ENCODE data around the gene ADGRD1. TPM values are rescaled to one million over a fixed set of nuclear protein-coding genes. Genes with fewer than 3 reads are reported as not detected.

Gene ADGRD1
- polyA plus RNA-seq, 1 experiment: 68.5 TPM

GRCh38 chr12:131007740-131008117, 54.0 kb downstream of the ADGRD1 start:
- Histone ChIP-seq H3K36me3 (ENCODE audit: control insufficient read depth, insufficient read depth, low read length) (peaks cover 7% of the 10 kb centered on the region), H3K27me3 (ENCODE audit: control insufficient read depth, insufficient read depth, low read length) (no peaks in the 10 kb centered on the region), H3K4me3 (ENCODE audit: low read depth, low read length) (no peak overlapping the region)
- CTCF ChIA-PET: no interaction called here
- POLR2A ChIA-PET: no interaction called here
- TF ChIP-seq, protein P1, sequence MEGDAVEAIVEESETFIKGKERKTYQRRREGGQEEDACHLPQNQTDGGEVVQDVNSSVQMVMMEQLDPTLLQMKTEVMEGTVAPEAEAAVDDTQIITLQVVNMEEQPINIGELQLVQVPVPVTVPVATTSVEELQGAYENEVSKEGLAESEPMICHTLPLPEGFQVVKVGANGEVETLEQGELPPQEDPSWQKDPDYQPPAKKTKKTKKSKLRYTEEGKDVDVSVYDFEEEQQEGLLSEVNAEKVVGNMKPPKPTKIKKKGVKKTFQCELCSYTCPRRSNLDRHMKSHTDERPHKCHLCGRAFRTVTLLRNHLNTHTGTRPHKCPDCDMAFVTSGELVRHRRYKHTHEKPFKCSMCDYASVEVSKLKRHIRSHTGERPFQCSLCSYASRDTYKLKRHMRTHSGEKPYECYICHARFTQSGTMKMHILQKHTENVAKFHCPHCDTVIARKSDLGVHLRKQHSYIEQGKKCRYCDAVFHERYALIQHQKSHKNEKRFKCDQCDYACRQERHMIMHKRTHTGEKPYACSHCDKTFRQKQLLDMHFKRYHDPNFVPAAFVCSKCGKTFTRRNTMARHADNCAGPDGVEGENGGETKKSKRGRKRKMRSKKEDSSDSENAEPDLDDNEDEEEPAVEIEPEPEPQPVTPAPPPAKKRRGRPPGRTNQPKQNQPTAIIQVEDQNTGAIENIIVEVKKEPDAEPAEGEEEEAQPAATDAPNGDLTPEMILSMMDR (IDR thresholded peaks at IDR 0.05; ENCODE audit: insufficient read depth, low read depth, low read length): no peak
- DNase-seq (ENCODE audit: low read depth): no peak

DNA sequence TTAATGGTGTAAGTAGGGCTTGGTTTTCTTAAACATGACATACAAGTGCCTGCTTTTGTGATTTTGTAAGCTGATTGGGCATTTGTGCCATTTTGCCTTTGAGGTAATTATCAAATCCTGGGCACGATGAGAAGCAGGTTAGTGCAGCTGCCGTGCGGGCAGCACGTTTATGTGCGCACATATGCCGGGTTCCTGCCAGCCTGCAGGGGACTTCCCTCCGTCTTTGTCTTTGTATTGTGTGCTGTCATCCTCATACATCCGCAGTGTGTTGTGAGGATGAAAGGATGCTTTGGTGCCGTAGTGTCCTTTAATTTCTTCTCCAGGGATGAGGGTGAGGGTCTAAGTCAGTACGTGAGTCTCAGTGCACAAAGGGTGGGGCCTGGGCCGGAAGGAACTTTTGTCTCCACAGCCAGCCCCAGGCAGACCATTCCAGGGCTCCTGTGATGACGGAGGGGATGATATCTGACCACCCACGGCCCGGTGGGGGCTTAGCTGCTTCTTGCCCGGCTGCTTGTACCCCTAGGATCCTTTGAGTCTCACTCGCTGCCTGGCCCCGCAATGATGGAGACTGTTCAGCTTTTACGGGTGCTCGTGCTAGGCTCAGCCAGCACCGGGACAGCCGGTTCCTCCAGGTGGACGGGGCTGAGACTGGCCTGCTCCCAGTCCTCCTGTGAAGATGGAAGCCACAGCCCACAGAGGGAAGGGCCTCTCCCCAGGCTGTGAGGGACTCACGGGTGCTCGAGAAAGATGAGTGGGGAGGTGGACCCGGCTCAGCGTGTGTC, 54.6 kb downstream of the ADGRD1 start:
- Histone ChIP-seq H3K4me3 (ENCODE audit: low read depth, low read length) (no peak overlapping the region), H3K36me3 (ENCODE audit: control insufficient read depth, insufficient read depth, low read length) (peaks cover 7% of the 10 kb centered on the region), H3K27me3 (ENCODE audit: control insufficient read depth, insufficient read depth, low read length) (no peaks in the 10 kb centered on the region)
- ChIA-PET POLR2A (no interaction called here), CTCF (no interaction called here)
- TF ChIP-seq, protein P1 (IDR thresholded peaks at IDR 0.05; ENCODE audit: insufficient read depth, low read depth, low read length): no peak
- DNase-seq (ENCODE audit: low read depth): no peak

- CTCF ChIA-PET: no interaction called here
- POLR2A ChIA-PET: no interaction called here
- H3K36me3 ChIP-seq (ENCODE audit: control insufficient read depth, insufficient read depth, low read length): peaks cover 7% of the 10 kb centered on the region
- no peaks in the 10 kb centered on the region for H3K27me3 ChIP-seq (ENCODE audit: control insufficient read depth, insufficient read depth, low read length)
- H3K4me3 ChIP-seq (ENCODE audit: low read depth, low read length): no peak overlapping the region
- TF ChIP-seq, protein P1 (IDR thresholded peaks at IDR 0.05; ENCODE audit: insufficient read depth, low read depth, low read length): no peak
- DNase-seq (ENCODE audit: low read depth): no peak
These were observed 55.2 kb downstream of the ADGRD1 start for GRCh38 chr12:131008913-131009270.

GRCh38 chr12:131009595-131010395, 56.1 kb downstream of the ADGRD1 start:
- H3K4me3 ChIP-seq (ENCODE audit: low read depth, low read length): no peak overlapping the region
- peaks cover 7% of the 10 kb centered on the region for H3K36me3 ChIP-seq (ENCODE audit: control insufficient read depth, insufficient read depth, low read length)
- ChIA-PET CTCF (no interaction called here), POLR2A (no interaction called here)
- DNase-seq (ENCODE audit: low read depth): no peak
- TF ChIP-seq, protein P1 (IDR thresholded peaks at IDR 0.05; ENCODE audit: insufficient read depth, low read depth, low read length): no peak
- H3K27me3 ChIP-seq (ENCODE audit: control insufficient read depth, insufficient read depth, low read length): no peaks in the 10 kb centered on the region

DNA sequence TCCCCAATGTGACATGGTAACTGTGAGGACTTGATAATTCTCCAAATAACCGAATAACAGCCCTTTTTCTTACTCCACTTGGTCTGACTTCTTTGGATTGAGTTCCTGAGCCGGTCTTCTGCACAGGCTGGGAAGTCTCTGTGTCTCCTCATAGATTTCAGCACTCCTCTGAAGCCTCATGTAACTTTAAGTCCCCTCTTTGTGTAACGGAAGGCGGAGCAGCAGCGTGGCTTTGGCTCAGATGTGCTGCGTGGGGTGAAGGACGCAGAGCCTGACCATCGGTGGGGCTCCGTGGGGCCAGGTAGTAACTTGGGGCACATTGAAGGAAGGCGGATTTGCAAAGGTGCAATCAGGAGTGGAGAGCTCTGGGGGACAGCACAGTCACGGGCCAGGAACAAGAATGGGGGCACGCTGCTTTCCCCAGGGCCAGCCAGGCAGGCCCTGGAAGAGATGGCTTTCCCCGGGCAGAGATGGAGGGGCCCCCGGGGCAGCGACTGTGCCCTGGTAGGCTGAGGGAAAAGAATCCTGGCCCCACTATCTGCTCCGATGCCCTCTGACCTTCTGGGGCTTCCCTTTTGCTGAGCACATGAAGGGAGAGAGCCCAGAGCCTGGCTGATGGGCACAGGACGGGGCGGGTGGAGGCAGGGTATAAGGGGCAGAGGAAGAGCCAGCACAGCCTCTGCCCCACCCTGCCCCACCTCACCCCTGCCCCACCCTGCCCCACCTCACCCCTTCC, 56.9 kb downstream of the ADGRD1 start:
- no peak for DNase-seq (ENCODE audit: low read depth)
- ChIA-PET CTCF (no interaction called here), POLR2A (no interaction called here)
- TF ChIP-seq, protein P1 (IDR thresholded peaks at IDR 0.05; ENCODE audit: insufficient read depth, low read depth, low read length): no peak
- Histone ChIP-seq H3K4me3 (ENCODE audit: low read depth, low read length) (no peak overlapping the region), H3K36me3 (ENCODE audit: control insufficient read depth, insufficient read depth, low read length) (peaks cover 4% of the 10 kb centered on the region), H3K27me3 (ENCODE audit: control insufficient read depth, insufficient read depth, low read length) (no peaks in the 10 kb centered on the region)
